ENCODE results near the gene ADAM8.

DNA sequence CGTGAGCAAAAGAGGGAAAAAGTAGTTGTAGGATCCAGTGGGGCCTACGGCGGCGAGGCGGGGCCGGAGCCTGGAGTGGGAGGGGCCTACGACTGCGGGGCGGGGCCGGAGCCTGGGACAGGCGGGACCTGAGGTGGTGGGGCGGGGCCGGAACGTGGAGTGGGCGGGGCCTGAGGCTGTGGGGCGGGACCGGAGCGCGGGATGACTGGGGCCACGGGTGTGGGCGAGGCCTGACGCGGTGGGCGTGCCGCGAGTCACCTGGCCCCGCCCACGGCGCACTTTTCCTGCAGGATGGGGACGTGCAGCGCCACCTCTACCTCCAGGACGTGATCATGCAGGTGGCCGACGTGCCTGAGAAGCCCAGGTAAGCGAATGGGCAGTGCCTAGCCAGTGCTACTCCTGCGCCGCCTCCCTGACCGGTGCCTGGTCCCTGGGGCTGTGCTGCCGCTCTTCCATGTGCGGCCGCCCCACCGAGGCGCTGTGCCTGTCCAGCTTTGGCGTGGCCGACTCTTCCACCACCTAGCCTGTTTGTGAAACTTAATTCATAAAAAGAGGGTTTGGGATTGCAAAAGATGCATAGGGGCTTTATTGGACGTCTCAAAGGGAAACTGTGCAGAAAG, 32.5 kb upstream of the ADAM8 start:
- TF ChIP-seq CTCF (IDR thresholded peaks at IDR 0.05; ENCODE audit: borderline replicate concordance, extremely low read depth, low read length, poor library complexity, severe bottlenecking) (no peak), EZH2 (IDR thresholded peaks at IDR 0.05; ENCODE audit: borderline replicate concordance, low read depth, low read length, severe bottlenecking) (no peak)

Measured in DND-41 (cell line).